Testis (tissue), 2 donors: ENCODE data around the gene LPP.
"Not testable (repeated sequence)": the region's sequence is repeated elsewhere in the genome, so short reads cannot be mapped to it uniquely, and the experiment has no call there.

Experiments
- POLR2A ChIP-seq: fragments of 450-650 bp; IDR thresholded peaks from one replicate; pipeline ENCODE4 v1.6.1; 2017; ENCODE audit warnings: antibody characterized with exemption, mild to moderate bottlenecking, moderate library complexity
- TF ChIP-seq, protein P1 (sequence below), 3 experiments: fragments of 450-650 bp in 2 of 3; fragments of 200-600 bp in 1 of 3; sonication (generic) in 1 of 3; IDR thresholded peaks; one replicate each; pipeline ENCODE4 v1.5.1; 2016 to 2019; ENCODE audit warnings: antibody characterized with exemption in 3 of 3, mild to moderate bottlenecking in 2 of 3, moderate library complexity in 1 of 3

DNA sequence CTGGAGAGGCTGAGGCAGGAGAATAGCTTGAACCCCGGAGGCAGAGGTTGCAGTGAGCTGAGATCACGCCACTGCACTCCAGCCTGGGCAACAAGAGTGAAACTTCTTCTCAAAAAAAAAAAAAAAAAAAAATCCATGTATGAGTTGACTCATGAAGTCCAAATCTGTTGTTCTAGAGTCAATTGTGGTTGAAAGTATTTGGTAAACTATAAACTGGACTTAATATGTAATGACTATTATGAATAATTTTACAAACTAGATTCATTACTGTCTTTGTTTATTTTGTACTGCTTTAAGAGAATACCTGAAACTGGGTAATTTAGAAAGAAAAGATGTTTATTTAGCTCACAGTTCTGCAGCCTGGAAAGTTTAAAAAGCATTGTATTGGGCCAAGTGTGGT is 22.9 kb upstream of the LPP start:
- TF ChIP-seq, protein P1, sequence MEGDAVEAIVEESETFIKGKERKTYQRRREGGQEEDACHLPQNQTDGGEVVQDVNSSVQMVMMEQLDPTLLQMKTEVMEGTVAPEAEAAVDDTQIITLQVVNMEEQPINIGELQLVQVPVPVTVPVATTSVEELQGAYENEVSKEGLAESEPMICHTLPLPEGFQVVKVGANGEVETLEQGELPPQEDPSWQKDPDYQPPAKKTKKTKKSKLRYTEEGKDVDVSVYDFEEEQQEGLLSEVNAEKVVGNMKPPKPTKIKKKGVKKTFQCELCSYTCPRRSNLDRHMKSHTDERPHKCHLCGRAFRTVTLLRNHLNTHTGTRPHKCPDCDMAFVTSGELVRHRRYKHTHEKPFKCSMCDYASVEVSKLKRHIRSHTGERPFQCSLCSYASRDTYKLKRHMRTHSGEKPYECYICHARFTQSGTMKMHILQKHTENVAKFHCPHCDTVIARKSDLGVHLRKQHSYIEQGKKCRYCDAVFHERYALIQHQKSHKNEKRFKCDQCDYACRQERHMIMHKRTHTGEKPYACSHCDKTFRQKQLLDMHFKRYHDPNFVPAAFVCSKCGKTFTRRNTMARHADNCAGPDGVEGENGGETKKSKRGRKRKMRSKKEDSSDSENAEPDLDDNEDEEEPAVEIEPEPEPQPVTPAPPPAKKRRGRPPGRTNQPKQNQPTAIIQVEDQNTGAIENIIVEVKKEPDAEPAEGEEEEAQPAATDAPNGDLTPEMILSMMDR (IDR thresholded peaks at IDR 0.05): not testable (repeated sequence)
- not testable (repeated sequence) for TF ChIP-seq POLR2A
